HG03571 (cell line): ENCODE results near the gene EPRS1.
A peak's percentile ranks its signal among the peaks of the same experiment; 100 is the strongest.
"Not testable (repeated sequence)": the region's sequence is repeated elsewhere in the genome, so short reads cannot be mapped to it uniquely, and the experiment has no call there.

ENCODE experiments used
- ATAC-seq: cut with Tn5 transposase; IDR thresholded peaks from one replicate; pipeline ENCODE4 v1.9.1; 2021; ENCODE audit not compliant: unreplicated experiment

EPRS1 gene

DNA sequence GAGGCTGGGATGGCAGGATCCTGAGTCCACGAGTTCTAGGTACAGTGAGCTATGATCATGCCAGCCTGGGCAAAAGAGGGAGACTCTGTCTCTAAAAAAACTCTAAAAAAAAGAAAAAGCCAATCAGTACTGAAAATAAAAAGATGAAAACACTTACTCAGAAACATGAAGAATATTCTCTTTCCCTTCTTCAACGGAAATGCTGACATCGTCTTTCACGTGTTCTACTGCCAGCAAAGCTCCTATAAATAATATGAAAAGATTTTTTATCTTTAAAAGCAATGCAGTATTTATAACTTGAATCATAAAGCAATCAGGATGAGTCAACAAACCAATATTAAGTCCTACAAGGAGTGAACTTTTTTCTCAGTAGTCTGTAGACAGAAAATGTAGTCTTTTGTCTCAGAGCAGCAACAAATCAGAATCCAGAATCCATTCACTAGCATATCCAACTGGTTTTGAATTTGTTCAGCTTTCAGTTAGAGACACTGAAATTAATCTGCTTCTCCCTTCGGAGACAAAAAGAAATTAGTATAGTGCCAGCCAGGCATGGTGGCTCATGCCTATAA is 6.2 kb downstream of the EPRS1 start:
- no peak for ATAC-seq

DNA sequence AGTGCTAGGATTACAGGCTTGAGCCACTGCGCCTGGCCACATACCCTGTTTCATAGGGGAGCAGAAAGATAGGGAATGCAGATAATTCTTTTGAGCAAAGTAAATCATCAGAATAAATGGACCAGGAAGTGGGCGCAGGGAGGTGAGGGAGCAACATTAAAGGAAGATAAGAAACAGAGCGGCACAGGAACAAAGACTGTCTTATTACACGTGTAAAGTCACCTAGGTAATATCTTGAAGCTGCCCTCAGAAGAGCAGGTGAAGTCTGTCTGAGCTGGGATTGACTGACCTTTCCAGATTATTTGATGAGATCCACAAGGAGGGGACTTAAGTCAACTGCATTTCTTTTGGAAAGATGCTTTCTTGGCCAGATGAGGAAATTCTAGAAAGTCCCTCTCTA is 7.7 kb downstream of the EPRS1 start:
- no peak for ATAC-seq

DNA sequence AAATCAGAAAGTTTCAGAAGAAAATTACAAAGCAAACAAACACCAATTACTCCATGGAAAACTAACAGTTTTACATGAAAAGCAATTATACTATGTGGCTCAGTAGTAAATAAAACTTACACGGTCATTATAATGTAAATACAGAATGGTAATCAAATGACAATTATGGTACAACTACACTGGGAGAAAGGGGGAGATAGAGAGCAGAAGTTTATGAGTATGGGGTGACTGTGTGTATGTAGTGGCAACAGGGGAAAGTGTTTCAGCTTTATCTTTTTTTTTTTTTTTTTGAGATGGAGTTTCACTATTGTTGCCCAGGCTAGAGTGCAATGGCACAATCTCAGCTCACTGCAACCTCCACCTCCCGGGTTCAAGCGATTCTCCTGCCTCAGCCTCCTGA is 8.5 kb downstream of the EPRS1 start:
- not testable (repeated sequence) for ATAC-seq

DNA sequence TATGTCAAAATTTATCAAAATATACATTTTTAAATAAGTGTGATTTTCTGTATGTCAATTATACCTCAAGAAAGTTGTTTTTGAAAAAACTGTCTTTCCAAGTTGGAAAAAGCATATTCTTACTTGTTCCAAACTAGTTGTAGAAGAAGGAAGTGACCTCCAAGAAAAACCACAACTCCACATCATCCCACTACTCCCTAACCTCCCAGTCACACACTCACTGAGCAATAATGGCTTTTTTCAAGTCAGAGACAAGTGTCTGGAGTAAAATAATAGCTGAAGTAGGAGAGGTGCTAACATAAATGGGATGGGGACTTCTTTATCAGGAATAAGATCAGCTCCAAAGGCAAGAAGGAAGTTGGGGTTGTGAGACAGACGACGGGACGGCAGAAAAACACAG is 13.4 kb downstream of the EPRS1 start:
- ATAC-seq = no peak

DNA sequence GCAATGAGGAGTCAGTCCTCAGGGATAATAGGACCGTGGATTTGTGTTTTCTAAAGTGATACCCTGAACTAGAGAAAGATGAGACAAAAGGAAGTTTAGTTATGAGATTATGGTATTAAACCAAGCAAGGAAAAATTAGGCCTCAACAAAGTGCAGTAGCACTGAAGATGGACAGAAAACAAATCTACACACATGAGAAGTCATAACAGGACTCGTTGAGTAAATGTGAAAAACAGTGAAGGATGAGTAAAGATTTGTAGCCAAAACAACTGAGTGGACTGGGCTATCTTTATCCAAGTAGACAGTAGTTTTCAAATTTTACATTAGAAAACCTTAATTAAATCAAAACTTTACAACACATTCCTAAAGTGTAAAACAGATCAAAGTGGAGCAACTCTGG is 15.0 kb downstream of the EPRS1 start:
- ATAC-seq = no peak

DNA sequence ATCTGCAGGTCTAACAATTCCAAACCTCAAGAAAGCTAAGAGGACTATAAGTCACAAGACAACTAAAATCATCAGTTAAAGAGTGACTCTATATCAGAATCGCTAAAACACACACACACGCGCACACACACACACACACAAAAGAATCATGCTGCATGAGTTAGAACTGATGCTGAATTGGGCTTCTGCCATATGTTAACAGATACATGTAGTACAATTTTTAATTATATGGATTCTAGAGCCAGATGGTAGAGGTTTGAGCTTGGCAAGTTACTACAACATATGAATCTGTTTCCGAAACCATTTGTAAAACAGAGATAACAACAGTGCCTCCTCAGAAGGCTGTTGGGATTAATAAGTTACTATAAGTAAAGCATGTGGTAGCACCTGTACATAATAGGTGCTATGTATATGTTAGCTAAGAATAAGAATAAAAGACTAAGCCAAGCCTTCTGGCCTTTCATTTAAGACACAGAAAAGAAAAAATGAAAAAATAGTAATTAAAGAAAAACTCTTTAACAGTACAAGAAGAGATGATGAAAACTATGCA is 17.9 kb downstream of the EPRS1 start:
- ATAC-seq = no peak

DNA sequence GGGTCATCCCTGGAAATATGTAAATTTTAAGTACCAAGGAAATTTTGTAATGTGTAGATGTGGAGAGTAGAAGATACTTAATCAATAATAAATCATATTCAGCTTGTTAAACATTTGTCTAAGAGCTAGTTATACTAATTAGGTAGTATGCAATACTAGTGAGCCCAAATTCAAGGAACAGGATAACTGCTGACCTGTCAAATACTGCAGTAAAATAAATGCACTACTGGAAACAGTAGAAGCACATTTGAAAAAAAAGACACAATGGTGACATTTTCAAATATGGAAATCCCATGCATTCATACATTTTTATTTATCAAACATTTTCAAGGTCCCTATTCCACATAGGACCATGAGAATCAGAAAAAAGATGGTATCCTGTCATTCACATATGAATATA is 27.2 kb downstream of the EPRS1 start:
- ATAC-seq = no peak

DNA sequence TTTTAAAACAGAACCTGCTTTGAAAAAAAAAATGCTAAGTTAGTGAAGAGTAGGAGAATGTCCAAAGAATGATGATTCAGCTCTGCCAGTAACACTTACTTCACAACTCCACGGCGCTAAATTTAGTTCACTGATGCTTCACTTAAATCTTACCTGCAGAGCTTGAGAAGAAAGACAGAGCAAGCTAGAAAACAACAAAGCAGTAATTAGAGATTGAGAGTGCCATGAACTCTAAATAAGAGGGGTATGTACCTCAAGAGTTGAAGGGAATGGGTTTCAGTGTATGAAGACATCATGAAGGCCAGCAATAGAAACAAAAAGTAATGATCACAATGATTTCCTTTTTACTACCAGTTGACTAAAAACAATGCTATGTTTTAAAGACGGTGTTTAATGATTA is 32.8 kb downstream of the EPRS1 start:
- peak; percentile 75 for ATAC-seq

DNA sequence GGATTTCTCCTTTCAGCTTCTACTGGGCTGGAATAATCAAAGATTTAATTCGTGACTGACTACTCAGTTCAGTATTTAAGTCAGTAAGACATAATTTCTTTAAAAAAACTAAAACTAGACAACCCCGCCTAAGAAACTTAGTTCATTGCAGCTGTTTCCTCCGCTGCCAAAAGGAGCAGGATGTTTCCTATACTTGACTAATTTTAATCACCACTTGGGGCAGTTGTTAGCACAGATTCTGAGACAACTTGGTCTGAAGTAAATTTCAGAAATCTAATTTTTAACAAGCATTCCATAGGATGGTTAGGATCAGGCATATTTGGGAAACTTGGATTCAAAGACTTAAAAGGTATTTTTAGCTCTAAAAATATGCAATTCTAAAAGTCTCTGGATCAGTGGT is 34.0 kb downstream of the EPRS1 start:
- ATAC-seq = no peak

DNA sequence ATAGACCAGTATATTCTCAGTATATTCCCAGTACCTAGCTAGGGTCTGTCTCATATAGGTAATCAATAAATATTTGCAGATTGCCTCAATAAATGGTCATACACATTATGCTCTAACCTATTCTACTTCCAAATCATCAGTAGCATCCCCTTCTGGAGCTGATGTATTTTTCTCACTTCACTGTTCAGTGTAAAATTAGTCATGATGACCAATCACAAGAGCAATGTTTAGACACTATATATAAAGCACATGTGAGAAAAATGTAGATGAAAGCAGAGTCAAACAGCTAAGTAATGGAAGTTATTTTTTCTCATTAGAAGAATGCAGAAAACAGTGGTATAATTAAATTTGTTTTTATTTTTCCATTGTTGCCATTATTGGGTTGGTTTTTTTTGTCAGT is 34.7 kb downstream of the EPRS1 start:
- ATAC-seq = no peak

DNA sequence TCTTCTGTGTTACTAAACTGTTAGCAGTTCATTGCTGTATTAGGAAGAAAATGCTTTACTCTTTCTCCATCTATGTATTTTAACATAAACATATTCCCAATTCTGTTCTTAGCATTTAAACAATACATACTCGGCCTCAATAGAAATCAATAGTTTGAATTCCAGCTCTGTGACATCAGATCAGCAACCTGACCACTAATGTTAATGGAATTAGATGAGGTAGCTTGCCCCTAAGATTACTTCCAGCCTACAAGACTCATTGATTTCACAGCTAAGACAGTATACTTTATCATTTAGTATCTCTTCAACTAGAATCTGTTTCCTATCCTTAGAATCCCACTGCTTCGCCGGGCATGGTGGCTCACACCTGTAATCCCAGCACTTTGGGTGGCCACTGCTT is 38.9 kb downstream of the EPRS1 start:
- ATAC-seq = no peak

DNA sequence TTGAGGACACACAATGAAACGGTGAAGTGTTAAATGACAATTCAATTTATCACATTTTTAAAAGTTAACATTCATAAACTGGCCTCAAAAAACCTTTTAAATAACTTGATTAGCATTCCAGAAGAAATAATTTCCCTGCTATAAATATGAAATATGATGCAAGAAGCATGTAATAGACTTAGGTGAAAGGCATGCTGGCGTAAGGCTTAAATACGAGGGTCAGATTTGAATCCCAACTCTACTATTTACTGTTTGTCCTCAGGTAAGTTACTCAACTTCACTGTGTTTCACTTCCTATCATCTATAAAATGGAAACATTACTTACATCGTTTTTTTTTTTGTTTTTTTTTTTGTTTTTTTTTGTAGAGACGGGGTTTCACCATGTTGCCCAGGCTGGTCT is 40.8 kb downstream of the EPRS1 start:
- no peak for ATAC-seq

DNA sequence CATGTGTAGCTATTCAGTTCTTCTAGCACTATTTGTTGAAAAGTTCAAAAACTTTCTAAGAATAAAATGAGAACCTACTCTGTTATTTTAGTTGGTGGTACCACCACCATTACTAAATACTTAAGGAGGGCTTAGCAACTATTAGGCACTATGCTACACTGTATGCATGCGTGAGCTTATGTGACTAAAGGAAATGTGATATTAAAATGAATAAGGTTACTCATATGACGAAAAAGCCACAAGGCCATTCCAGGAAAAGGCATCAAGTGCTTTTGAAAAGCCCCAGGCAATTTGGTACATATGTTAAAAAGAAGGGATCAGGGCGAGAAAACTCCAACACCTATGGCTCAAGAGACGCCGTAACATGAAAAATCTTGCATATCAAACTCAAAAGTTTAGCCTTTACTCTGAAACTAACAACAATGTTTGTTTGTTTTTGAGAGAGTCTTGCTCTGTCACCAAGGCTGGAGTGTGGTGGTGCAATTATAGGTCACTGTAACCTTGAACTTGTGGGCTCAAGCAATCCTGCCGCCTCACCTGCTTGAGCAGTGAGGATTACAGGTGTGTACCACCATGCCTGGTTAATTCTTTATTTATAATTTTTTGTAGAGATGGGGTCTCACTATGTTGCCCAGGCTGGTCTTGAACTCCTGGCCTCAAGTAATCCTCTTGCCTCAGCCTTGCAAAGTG is 42.5 kb downstream of the EPRS1 start:
- ATAC-seq = no peak

DNA sequence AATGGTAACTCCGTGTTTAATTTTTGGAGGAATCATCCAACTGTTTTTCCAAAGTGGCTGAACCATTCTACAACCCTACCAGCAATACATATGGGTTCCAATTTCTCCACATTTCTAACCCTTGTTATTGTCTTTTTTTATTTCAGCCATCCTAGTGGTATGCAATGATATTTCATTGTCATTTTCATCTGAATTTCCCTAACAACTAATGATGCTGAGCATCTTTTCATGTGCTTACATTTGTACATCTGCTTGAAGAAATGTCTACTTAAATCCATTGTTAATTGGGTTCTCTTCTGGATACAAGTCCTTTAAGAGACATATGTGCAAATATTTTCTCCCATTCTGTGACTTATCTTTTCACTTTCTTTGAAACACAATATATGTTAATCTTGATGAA is 43.3 kb downstream of the EPRS1 start:
- ATAC-seq = no peak

DNA sequence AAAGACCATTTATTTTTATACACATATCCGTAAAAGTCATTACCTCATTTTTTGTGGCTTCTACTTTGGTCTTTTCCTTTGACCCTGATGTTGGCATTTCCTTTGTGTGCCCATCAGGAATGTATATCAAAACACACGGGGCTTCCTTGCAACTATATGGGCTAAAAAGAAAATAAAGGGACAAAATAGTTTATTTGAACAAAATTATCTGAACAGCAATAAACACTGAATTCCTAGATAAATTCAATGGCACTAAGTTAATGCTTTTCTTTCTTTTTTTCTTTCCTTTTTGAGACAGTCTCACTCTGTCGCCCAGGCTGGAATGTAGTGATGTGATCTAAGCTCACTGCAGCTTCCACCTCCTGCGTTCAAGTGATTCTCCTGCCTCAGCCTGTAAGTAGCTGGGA is 45.2 kb downstream of the EPRS1 start:
- no peak for ATAC-seq

DNA sequence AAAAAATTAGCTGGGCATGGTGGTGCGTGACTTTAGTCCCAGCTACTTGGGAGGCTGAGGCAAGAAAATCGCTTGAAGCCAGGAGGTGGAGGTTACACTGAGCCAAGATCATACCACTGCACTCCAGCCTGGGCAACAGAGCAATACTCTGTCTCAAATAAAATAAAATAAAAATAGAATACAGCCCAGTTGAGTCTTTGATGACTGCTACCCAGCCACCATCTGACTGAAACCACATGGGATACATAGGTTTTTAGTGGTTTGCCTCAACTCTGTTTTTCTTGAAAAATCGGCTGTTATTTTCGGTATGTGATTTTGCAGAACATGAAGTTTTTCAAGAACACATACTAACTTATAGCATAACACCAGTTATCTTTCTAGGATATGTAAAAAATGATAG is 46.5 kb downstream of the EPRS1 start:
- ATAC-seq = no peak
